ENCODE measurements around the gene DHX34.
"Not testable (repeated sequence)": the region's sequence is repeated elsewhere in the genome, so short reads cannot be mapped to it uniquely, and the experiment has no call there.

Gene DHX34

GRCh38 chr19:47324502-47324901, 24.6 kb upstream of the DHX34 start:
- DNase-seq = no peak

GRCh38 chr19:47330466-47330869, 18.6 kb upstream of the DHX34 start:
- no peak for DNase-seq

GRCh38 chr19:47331490-47331889, 17.6 kb upstream of the DHX34 start:
- DNase-seq = no peak

- no peak for DNase-seq
These were observed 17.1 kb upstream of the DHX34 start, which contains the start of gene C5AR2 for GRCh38 chr19:47331931-47332547. Gene C5AR2 (plus strand): TSS chr19:47332175. CDS start chr19:47340800, 8,625 bp downstream.

GRCh38 chr19:47336765-47337718, 12.1 kb upstream of the DHX34 start:
- not testable (repeated sequence) for DNase-seq

- no peak for DNase-seq
These were observed 9.8 kb upstream of the DHX34 start for GRCh38 chr19:47339196-47339880.

- no peak for DNase-seq
These were observed 8.5 kb upstream of the DHX34 start for GRCh38 chr19:47340477-47341208.

- DNase-seq = no peak
These were observed 7.4 kb upstream of the DHX34 start for GRCh38 chr19:47341734-47342133.

GRCh38 chr19:47343194-47343802, 5.8 kb upstream of the DHX34 start:
- no peak for DNase-seq

- no peak for DNase-seq
These were observed 4.7 kb upstream of the DHX34 start for GRCh38 chr19:47344425-47344824.

- not testable (repeated sequence) for DNase-seq
These were observed 3.1 kb upstream of the DHX34 start for GRCh38 chr19:47346024-47346423.

- no peak for DNase-seq
These were observed 1.5 kb downstream of the DHX34 start for GRCh38 chr19:47350630-47351029.

GRCh38 chr19:47351548-47351947, 2.4 kb downstream of the DHX34 start:
- DNase-seq = no peak

GRCh38 chr19:47352095-47352494, 3.0 kb downstream of the DHX34 start:
- no peak for DNase-seq

GRCh38 chr19:47353307-47353712, 4.2 kb downstream of the DHX34 start:
- no peak for DNase-seq

GRCh38 chr19:47356900-47357299, 7.8 kb downstream of the DHX34 start:
- no peak for DNase-seq

- DNase-seq = no peak
These were observed 8.9 kb downstream of the DHX34 start for GRCh38 chr19:47357788-47358680.

- no peak for DNase-seq
These were observed 9.8 kb downstream of the DHX34 start for GRCh38 chr19:47358936-47359335.

GRCh38 chr19:47362321-47362720, 13.2 kb downstream of the DHX34 start:
- no peak for DNase-seq

- DNase-seq = no peak
These were observed 14.8 kb downstream of the DHX34 start for GRCh38 chr19:47363758-47364531.
